RWPE2 (cell line): ENCODE results near the gene CTCF.
A peak's percentile ranks its signal among the peaks of the same experiment; 100 is the strongest.

Experiments used
- ATAC-seq: fragments of 200-7000 bp; cut with Tn5 transposase; 3 replicates; pipeline ENCODE4 v1.9.1; 2021; ENCODE audit warnings: low read depth
- DNase-seq: peaks from one replicate; pipeline ENCODE4 v3.0.0-alpha.2; 2020; ENCODE audit warnings: low spot score
- H3K27ac ChIP-seq: fragments of 450-650 bp; 2 replicates; pipeline ENCODE4 v1.5.1; 2017; ENCODE audit warnings: mild to moderate bottlenecking; ENCODE audit not compliant: poor library complexity, severe bottlenecking
- H3K27me3 ChIP-seq: fragments of 250-450 bp; sonication (Bioruptor Pico); 2 replicates; pipeline ENCODE4 v1.5.1; 2021; ENCODE audit warnings: mild to moderate bottlenecking, moderate library complexity; ENCODE audit not compliant: insufficient read depth, poor library complexity, severe bottlenecking
- H3K36me3 ChIP-seq: fragments of 250-450 bp; sonication (Bioruptor Pico); 2 replicates; pipeline ENCODE4 v1.5.1; 2020; ENCODE audit warnings: low read depth, mild to moderate bottlenecking, moderate library complexity
- H3K4me1 ChIP-seq: fragments of 250-450 bp; sonication (Bioruptor Pico); 2 replicates; pipeline ENCODE4 v1.5.1; 2021; ENCODE audit warnings: mild to moderate bottlenecking, moderate library complexity; ENCODE audit not compliant: insufficient read depth, poor library complexity, severe bottlenecking
- H3K4me3 ChIP-seq: fragments of 250-450 bp; sonication (Bioruptor Pico); 2 replicates; pipeline ENCODE4 v1.5.1; 2021; ENCODE audit warnings: mild to moderate bottlenecking, moderate library complexity; ENCODE audit not compliant: severe bottlenecking
- H3K9me3 ChIP-seq: fragments of 250-450 bp; sonication (Bioruptor Pico); 2 replicates; pipeline ENCODE4 v1.5.1; 2021; ENCODE audit warnings: mild to moderate bottlenecking, moderate library complexity; ENCODE audit not compliant: severe bottlenecking
- CTCF ChIP-seq: fragments of 450-650 bp; IDR thresholded peaks from one replicate; pipeline ENCODE4 v1.5.1; 2017; ENCODE audit warnings: mild to moderate bottlenecking, moderate library complexity; ENCODE audit not compliant: poor library complexity, severe bottlenecking

Gene CTCF

GRCh38 chr16:67667453-67667816, 105.1 kb downstream of the CTCF start:
- TF ChIP-seq CTCF: no peak
- Histone ChIP-seq H3K36me3 (no peaks in the 10 kb centered on the region), H3K27me3 (no peaks in the 10 kb centered on the region), H3K4me3 (peak overlapping the region; percentile 71), H3K4me1 (peaks cover 6% of the 10 kb centered on the region), H3K9me3 (no peaks in the 10 kb centered on the region), H3K27ac (peak overlapping the region; percentile 54)
- ATAC-seq (no peak), DNase-seq (no peak)

- no peaks in the 10 kb centered on the region for H3K27me3 ChIP-seq
- no peak overlapping the region for H3K4me3 ChIP-seq
- DNase-seq (peak; percentile 87), ATAC-seq (peak; percentile 84)
- peak; percentile 88 for TF ChIP-seq CTCF
- no peaks in the 10 kb centered on the region for H3K9me3 ChIP-seq
- peak overlapping the region; percentile 54 for H3K27ac ChIP-seq
- peaks cover 6% of the 10 kb centered on the region for H3K4me1 ChIP-seq
- H3K36me3 ChIP-seq: no peaks in the 10 kb centered on the region
Observed at GRCh38 chr16:67667817-67668494, 105.6 kb downstream of the CTCF start.

GRCh38 chr16:67668495-67669157, 106.3 kb downstream of the CTCF start:
- H3K27ac ChIP-seq: no peak overlapping the region
- H3K4me1 ChIP-seq: peaks cover 6% of the 10 kb centered on the region
- ATAC-seq (no peak), DNase-seq (no peak)
- no peaks in the 10 kb centered on the region for H3K36me3 ChIP-seq
- TF ChIP-seq CTCF: no peak
- H3K4me3 ChIP-seq: no peak overlapping the region
- no peaks in the 10 kb centered on the region for H3K27me3 ChIP-seq
- H3K9me3 ChIP-seq: no peaks in the 10 kb centered on the region

- DNase-seq: no peak
- H3K9me3 ChIP-seq: no peaks in the 10 kb centered on the region
- no peak overlapping the region for H3K27ac ChIP-seq
- no peak overlapping the region for H3K4me3 ChIP-seq
- no peaks in the 10 kb centered on the region for H3K36me3 ChIP-seq
- no peak for ATAC-seq
- no peak for TF ChIP-seq CTCF
- peaks cover 6% of the 10 kb centered on the region for H3K4me1 ChIP-seq
- H3K27me3 ChIP-seq: no peaks in the 10 kb centered on the region
Observed at GRCh38 chr16:67669499-67670101, 107.3 kb downstream of the CTCF start.

- Histone ChIP-seq H3K36me3 (no peaks in the 10 kb centered on the region), H3K27me3 (no peaks in the 10 kb centered on the region), H3K27ac (no peak overlapping the region), H3K9me3 (no peaks in the 10 kb centered on the region), H3K4me3 (no peak overlapping the region), H3K4me1 (peaks cover 8% of the 10 kb centered on the region)
- ATAC-seq: no peak
- no peak for DNase-seq
- no peak for TF ChIP-seq CTCF
Observed at GRCh38 chr16:67672306-67672705, 110.0 kb downstream of the CTCF start.
